ENCODE data around the gene GSC2. TPM values are rescaled to one million over a fixed set of nuclear protein-coding genes. Genes with fewer than 3 reads are reported as not detected.

The GSC2 gene
- total RNA-seq, 3 donors from 2014 or later (not counting 1 experiment from before 2014, with no cell fraction given) = not detected

- intact Hi-C loops (cut with micrococcal nuclease) = loop anchor here (1.0 to 10.0 kb wide), 6 partner anchors 12 to 356 kb away; partner anchors contain the start of genes CDC45, CLTCL1, ESS2 and HIRA
- TF ChIP-seq, protein P1, sequence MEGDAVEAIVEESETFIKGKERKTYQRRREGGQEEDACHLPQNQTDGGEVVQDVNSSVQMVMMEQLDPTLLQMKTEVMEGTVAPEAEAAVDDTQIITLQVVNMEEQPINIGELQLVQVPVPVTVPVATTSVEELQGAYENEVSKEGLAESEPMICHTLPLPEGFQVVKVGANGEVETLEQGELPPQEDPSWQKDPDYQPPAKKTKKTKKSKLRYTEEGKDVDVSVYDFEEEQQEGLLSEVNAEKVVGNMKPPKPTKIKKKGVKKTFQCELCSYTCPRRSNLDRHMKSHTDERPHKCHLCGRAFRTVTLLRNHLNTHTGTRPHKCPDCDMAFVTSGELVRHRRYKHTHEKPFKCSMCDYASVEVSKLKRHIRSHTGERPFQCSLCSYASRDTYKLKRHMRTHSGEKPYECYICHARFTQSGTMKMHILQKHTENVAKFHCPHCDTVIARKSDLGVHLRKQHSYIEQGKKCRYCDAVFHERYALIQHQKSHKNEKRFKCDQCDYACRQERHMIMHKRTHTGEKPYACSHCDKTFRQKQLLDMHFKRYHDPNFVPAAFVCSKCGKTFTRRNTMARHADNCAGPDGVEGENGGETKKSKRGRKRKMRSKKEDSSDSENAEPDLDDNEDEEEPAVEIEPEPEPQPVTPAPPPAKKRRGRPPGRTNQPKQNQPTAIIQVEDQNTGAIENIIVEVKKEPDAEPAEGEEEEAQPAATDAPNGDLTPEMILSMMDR (IDR thresholded peaks at IDR 0.05) = no peak
- Histone ChIP-seq H3K27ac (ENCODE audit: low read length) (peak overlapping the region; percentile 77), H3K27me3 (ENCODE audit: control insufficient read depth, insufficient read depth, low read length) (no peaks in the 10 kb centered on the region), H3K9me3 (ENCODE audit: control insufficient read depth, insufficient read depth, low read length) (no peaks in the 10 kb centered on the region), H3K36me3 (ENCODE audit: control insufficient read depth, insufficient read depth, low read length) (no peaks in the 10 kb centered on the region), H3K4me3 (ENCODE audit: low read length) (peak overlapping the region; percentile 93), H3K4me1 (ENCODE audit: control insufficient read depth, insufficient read depth, low read length) (peaks cover 55% of the 10 kb centered on the region)
- Mint-ChIP-seq H3K27me3 (ENCODE audit: low read depth in 2 of 2) (no peaks in the 10 kb centered on the region), H3K27ac (peak overlapping the region; percentile 63 to 90), H3K9me3 (no peaks in the 10 kb centered on the region), H3K36me3 (no peaks in the 10 kb centered on the region), H3K4me1 (peaks cover 41 to 48% of the 10 kb centered on the region in 2 donors), H3K4me3 (peak overlapping the region; percentile 88)
- under 1% methylated on average over 47 of the region's 47 CpGs for WGBS (ENCODE audit: insufficient coverage)
- DNase-seq (peak in 1 of 2 donors; percentile 45), ATAC-seq (peak; percentile 15 to 22 (median 21))
Observed at GRCh38 chr22:19121631-19122142, 28.4 kb downstream of the GSC2 start.

- H3K27ac Mint-ChIP-seq = peak overlapping the region; percentile 63 to 90
- peak in 1 of 3 donors; percentile 7 for ATAC-seq
- Histone ChIP-seq H3K4me1 (ENCODE audit: control insufficient read depth, insufficient read depth, low read length) (peaks cover 60% of the 10 kb centered on the region), H3K27me3 (ENCODE audit: control insufficient read depth, insufficient read depth, low read length) (no peaks in the 10 kb centered on the region), H3K36me3 (ENCODE audit: control insufficient read depth, insufficient read depth, low read length) (no peaks in the 10 kb centered on the region), H3K27ac (ENCODE audit: low read length) (peak overlapping the region; percentile 47), H3K9me3 (ENCODE audit: control insufficient read depth, insufficient read depth, low read length) (no peaks in the 10 kb centered on the region), H3K4me3 (ENCODE audit: low read length) (peak overlapping the region; percentile 93)
- peak in 1 of 2 donors; percentile 58 for DNase-seq
- no peaks in the 10 kb centered on the region for H3K9me3 Mint-ChIP-seq
- H3K36me3 Mint-ChIP-seq = no peaks in the 10 kb centered on the region
- 32% methylated on average over 22 of the region's 23 CpGs for WGBS (ENCODE audit: insufficient coverage)
- H3K27me3 Mint-ChIP-seq (ENCODE audit: low read depth in 2 of 2) = no peaks in the 10 kb centered on the region
- peaks cover 48 to 55% of the 10 kb centered on the region in 2 donors for H3K4me1 Mint-ChIP-seq
- intact Hi-C loops (cut with micrococcal nuclease) = loop anchor here (5.0 to 10.0 kb wide), 3 partner anchors 171 to 356 kb away; partner anchors contain the start of genes CDC45, CLTCL1, HIRA and MRPL40
- TF ChIP-seq, protein P1 (IDR thresholded peaks at IDR 0.05) = no peak
- H3K4me3 Mint-ChIP-seq = peak overlapping the region; percentile 88
Observed at GRCh38 chr22:19120829-19121630, 29.1 kb downstream of the GSC2 start.

- TF ChIP-seq, protein P1 (IDR thresholded peaks at IDR 0.05) = no peak
- ATAC-seq (no peak), DNase-seq (no peak)
- H3K9me3 ChIP-seq (ENCODE audit: control insufficient read depth, insufficient read depth, low read length) = no peaks in the 10 kb centered on the region
- H3K4me3 Mint-ChIP-seq = peak overlapping the region; percentile 57
- no peaks in the 10 kb centered on the region for H3K36me3 Mint-ChIP-seq
- no peak overlapping the region for H3K27ac ChIP-seq (ENCODE audit: low read length)
- 82% methylated on average over 8 of the region's 8 CpGs for WGBS (ENCODE audit: insufficient coverage)
- H3K27me3 ChIP-seq (ENCODE audit: control insufficient read depth, insufficient read depth, low read length) = no peaks in the 10 kb centered on the region
- peak overlapping the region; percentile 63 to 90 for H3K27ac Mint-ChIP-seq
- intact Hi-C loops (cut with micrococcal nuclease) = loop anchor here (5.0 to 10.0 kb wide), 3 partner anchors 172 to 357 kb away; partner anchors contain the start of genes CDC45, CLTCL1, HIRA and MRPL40
- H3K4me1 ChIP-seq (ENCODE audit: control insufficient read depth, insufficient read depth, low read length) = peaks cover 67% of the 10 kb centered on the region
- H3K4me1 Mint-ChIP-seq = peaks cover 59 to 66% of the 10 kb centered on the region in 2 donors
- no peaks in the 10 kb centered on the region for H3K9me3 Mint-ChIP-seq
- H3K36me3 ChIP-seq (ENCODE audit: control insufficient read depth, insufficient read depth, low read length) = no peaks in the 10 kb centered on the region
- no peaks in the 10 kb centered on the region for H3K27me3 Mint-ChIP-seq (ENCODE audit: low read depth in 2 of 2)
- no peak overlapping the region for H3K4me3 ChIP-seq (ENCODE audit: low read length)
Observed at GRCh38 chr22:19119949-19120348, 30.1 kb downstream of the GSC2 start.

All from natural killer cell (primary cell).